SU-DHL-6 (cell line): Measurements from ENCODE around the gene CHST6.

Source experiments
- H2AFZ ChIP-seq: fragments of 200-600 bp; sonication (generic); 2 replicates; pipeline ENCODE4 v1.6.1; 2014; ENCODE audit warnings: low read depth, mild to moderate bottlenecking, moderate library complexity, mixed read lengths, antibody characterized with exemption, low read length; ENCODE audit not compliant: severe bottlenecking
- H3F3A ChIP-seq: fragments of 200-600 bp; shearing (Covaris generic); 2 replicates; pipeline ENCODE4 v1.6.0; 2016; ENCODE audit warnings: antibody characterized with exemption, mild to moderate bottlenecking; ENCODE audit not compliant: insufficient read depth
- H3K27ac ChIP-seq: fragments of 200-600 bp; sonication (generic); 2 replicates; pipeline ENCODE4 v1.5.1; 2016; ENCODE audit warnings: low read depth, mild to moderate bottlenecking, low read length, moderate library complexity, mixed read lengths
- H3K27me3 ChIP-seq: fragments of 200-600 bp; sonication (generic), shearing (Covaris generic); 2 replicates; pipeline ENCODE4 v1.6.0; 2014; ENCODE audit warnings: mild to moderate bottlenecking, low read length
- H3K36me3 ChIP-seq: fragments of 200-600 bp; sonication (generic); 2 replicates; pipeline ENCODE4 v1.6.1; 2014; ENCODE audit warnings: mild to moderate bottlenecking, low read length, mixed read lengths
- H3K4me2 ChIP-seq: fragments of 300-600, 200-600 bp; shearing (Covaris generic), sonication (generic); 2 replicates; pipeline ENCODE4 v1.6.0; 2014; ENCODE audit warnings: low read length, low read depth, mild to moderate bottlenecking; ENCODE audit not compliant: poor library complexity, severe bottlenecking
- H3K4me3 ChIP-seq: fragments of 200-600 bp; sonication (generic); 2 replicates; pipeline ENCODE4 v1.5.1; 2014; ENCODE audit warnings: antibody characterized with exemption, low read length, mild to moderate bottlenecking, mixed read lengths; ENCODE audit not compliant: insufficient read depth, poor library complexity, severe bottlenecking
- H3K79me2 ChIP-seq: fragments of 200-600 bp; sonication (generic); 2 replicates; pipeline ENCODE4 v1.6.1; 2014; ENCODE audit warnings: mild to moderate bottlenecking, low read length, moderate library complexity; ENCODE audit not compliant: insufficient read depth
- H3K9ac ChIP-seq: fragments of 200-600 bp; sonication (generic); 2 replicates; pipeline ENCODE4 v1.7.0; 2014; ENCODE audit warnings: mild to moderate bottlenecking, low read length
- H3K9me2 ChIP-seq: fragments of 200-600 bp; sonication (generic); replicated peaks from 2 replicates; pipeline ENCODE4 v1.6.1; 2014; ENCODE audit warnings: low read length; ENCODE audit not compliant: insufficient read depth
- H3K9me3 ChIP-seq: fragments of 200-600 bp; sonication (generic); 2 replicates; pipeline ENCODE4 v1.6.1; 2014; ENCODE audit warnings: low read length, mixed read lengths; ENCODE audit not compliant: insufficient read depth
- H4K20me1 ChIP-seq: fragments of 200-600 bp; sonication (generic); 2 replicates; pipeline ENCODE4 v1.6.1; 2014; ENCODE audit warnings: low read depth, mild to moderate bottlenecking, antibody characterized with exemption, low read length, moderate library complexity, mixed read lengths
- CTCF ChIP-seq: fragments of 200-600 bp; sonication (generic); IDR thresholded peaks from one replicate; pipeline ENCODE4 v1.5.1; 2017; ENCODE audit warnings: antibody characterized with exemption, mild to moderate bottlenecking, low read length, moderate library complexity; ENCODE audit not compliant: insufficient read depth, poor library complexity, severe bottlenecking
- EZH2phosphoT487 ChIP-seq: fragments of 200-600 bp; sonication (generic), shearing (Covaris generic); conservative IDR thresholded peaks from 2 replicates; pipeline ENCODE4 v1.6.1; 2018; ENCODE audit warnings: mild to moderate bottlenecking, antibody characterized with exemption, low read length, moderate library complexity, mixed read lengths

CHST6 gene

DNA sequence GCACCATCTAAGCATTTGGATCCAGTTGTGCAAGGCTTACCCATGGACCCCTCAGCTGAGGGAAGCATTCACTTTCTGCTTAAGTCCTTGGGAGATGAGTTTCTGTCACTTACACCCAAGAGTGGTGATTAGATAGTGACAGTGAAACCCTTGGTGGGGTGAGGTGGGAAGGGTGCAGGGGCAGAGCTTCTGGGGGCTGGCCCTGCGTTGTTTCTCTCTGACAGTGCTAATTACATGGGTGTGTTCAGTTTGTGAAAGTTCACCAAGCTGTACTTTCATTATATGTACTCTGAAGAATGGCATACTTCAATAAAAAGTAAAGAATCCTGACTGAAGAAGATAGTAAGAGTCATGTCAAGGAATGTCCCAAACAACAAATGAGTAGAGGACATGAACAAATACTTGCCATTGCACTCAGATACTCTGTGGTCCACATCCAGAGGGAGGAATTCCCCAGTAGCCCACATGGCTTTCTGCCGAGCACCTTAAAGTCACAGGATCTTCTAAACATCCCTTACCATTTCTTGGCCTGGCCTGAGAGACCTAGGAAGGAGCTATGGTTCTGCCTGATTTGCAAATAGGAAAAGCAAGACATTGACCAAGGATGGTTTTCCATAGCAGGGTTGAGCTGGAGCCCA is 8.4 kb downstream of the CHST6 start:
- Histone ChIP-seq H3F3A (peaks cover 22% of the 10 kb centered on the region), H3K79me2 (no peaks in the 10 kb centered on the region), H2AFZ (no peak overlapping the region), H3K9me3 (no peaks in the 10 kb centered on the region), H3K27me3 (no peaks in the 10 kb centered on the region), H3K27ac (peak overlapping the region; percentile 92), H3K36me3 (no peaks in the 10 kb centered on the region), H3K9ac (peak overlapping the region; percentile 21; the same call in 1 of the 2 replicates), H3K4me2 (peak overlapping the region; percentile 58), H3K9me2 (no peaks in the 10 kb centered on the region), H4K20me1 (no peaks in the 10 kb centered on the region), H3K4me3 (no peak overlapping the region)
- TF ChIP-seq EZH2phosphoT487 (no peak), CTCF (no peak)

- Histone ChIP-seq H2AFZ (no peak overlapping the region), H4K20me1 (no peaks in the 10 kb centered on the region), H3K4me3 (peak overlapping the region; percentile 19), H3F3A (peaks cover 22% of the 10 kb centered on the region), H3K9me3 (no peaks in the 10 kb centered on the region), H3K9ac (peak overlapping the region; percentile 46), H3K4me2 (peak overlapping the region; percentile 58), H3K27ac (peak overlapping the region; percentile 92), H3K36me3 (no peaks in the 10 kb centered on the region), H3K27me3 (no peaks in the 10 kb centered on the region), H3K79me2 (no peaks in the 10 kb centered on the region), H3K9me2 (no peaks in the 10 kb centered on the region)
- TF ChIP-seq CTCF, result no peak
- no peak for TF ChIP-seq EZH2phosphoT487
Observed at GRCh38 chr16:75486014-75486675, 9.1 kb downstream of the CHST6 start.

- no peaks in the 10 kb centered on the region for H3K9me2 ChIP-seq
- no peaks in the 10 kb centered on the region for H3K79me2 ChIP-seq
- H3K9me3 ChIP-seq, result no peaks in the 10 kb centered on the region
- H3K27ac ChIP-seq, result peak overlapping the region; percentile 92
- H3K4me2 ChIP-seq, result peak overlapping the region; percentile 58
- no peak overlapping the region for H2AFZ ChIP-seq
- no peaks in the 10 kb centered on the region for H3K36me3 ChIP-seq
- no peaks in the 10 kb centered on the region for H4K20me1 ChIP-seq
- TF ChIP-seq CTCF (no peak), EZH2phosphoT487 (no peak)
- peak overlapping the region; percentile 19 for H3K4me3 ChIP-seq
- peaks cover 19% of the 10 kb centered on the region for H3F3A ChIP-seq
- H3K27me3 ChIP-seq, result no peaks in the 10 kb centered on the region
- H3K9ac ChIP-seq, result peak overlapping the region; percentile 46
Observed at GRCh38 chr16:75485230-75486013, 9.8 kb downstream of the CHST6 start.
